GM18867 (cell line): Measurements from ENCODE around the gene COL26A1.

ENCODE experiments used
- ATAC-seq: cut with Tn5 transposase; IDR thresholded peaks from one replicate; pipeline ENCODE4 v1.9.1; 2021; ENCODE audit warnings: mild to moderate bottlenecking, moderate library complexity; ENCODE audit not compliant: unreplicated experiment

COL26A1 gene

GRCh38 chr7:101563198-101563901 is 200.7 kb downstream of the COL26A1 start:
- ATAC-seq, result no peak

DNA sequence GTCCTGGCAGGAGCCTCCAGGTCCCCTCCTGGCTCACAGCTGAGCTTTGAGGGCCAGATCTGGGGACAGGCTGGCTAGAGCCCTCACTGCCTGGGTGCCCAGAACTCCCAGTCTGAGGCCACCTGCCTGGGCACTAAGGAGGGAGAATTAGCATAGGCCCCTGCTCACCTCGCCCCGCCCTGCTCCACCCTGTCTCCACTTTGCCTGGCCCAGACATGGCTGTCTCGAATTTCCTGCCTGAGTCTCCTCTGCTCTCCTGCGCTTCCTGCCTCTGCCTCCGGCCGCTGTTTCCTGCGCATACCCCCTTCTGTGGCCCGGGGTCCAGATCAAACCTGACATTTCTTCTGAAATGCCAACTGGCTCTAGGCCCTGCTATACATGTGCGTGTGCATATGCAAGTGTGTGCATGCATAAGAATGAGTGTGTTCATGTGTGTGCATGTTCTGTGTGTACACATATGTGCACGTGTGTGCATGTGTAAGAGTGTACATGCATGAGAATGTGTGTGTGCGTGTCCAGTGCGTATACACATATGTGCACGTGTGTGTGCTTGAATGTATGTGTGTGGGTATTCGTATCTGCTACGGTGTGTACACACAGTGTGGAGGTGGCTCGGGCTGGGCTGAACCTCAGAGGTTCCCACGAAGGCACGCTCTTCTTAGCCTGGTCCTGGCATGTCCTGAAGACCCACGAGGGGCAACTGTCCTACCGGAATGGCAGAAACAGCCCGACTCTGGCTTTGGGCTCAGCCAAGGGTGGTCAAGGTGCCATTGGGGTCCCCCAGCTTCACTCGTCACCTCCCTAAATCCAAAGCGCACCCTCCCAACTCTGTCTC is 201.5 kb downstream of the COL26A1 start:
- ATAC-seq, result no peak

DNA sequence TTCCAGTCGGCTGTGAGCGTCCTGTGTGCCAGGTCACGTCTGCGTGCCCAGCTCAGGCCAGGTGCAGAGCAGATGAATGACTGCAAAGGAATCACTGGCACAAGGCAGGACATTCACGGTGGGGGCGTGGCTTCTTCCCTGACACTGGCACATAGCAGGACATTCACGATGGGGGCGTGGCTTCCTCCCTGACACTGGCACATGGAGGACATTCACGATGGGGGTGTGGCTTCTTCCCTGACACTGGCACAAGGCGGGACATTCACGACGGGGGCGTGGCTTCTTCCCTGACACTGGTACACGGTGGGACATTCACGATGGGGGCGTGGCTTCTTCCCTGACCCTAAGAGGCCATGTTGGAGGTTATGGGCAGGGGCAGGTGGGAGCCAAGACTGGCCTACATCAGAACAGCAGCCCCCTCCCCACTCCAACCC is 202.1 kb downstream of the COL26A1 start:
- ATAC-seq, result no peak

GRCh38 chr7:101565601-101566209 is 203.0 kb downstream of the COL26A1 start:
- ATAC-seq, result no peak

DNA sequence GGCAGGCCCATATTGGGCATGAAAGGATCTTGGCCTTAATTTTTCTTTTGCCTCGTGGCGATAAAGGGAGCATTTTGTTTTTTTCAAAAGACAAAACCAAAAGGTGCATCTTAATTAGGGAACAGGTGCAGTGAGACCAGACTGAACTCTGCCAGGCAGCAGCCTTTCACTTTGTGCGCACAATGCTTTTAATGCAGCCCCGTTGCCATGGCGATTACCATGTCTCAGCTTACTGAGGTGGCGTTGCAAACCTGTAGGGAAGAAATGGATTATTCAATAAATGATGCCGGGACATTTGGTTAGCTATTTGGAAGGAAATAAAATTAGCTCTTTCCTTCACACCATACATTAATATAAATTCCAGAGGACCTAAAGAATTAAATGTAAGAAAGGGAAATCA is 204.6 kb downstream of the COL26A1 start:
- no peak for ATAC-seq

DNA sequence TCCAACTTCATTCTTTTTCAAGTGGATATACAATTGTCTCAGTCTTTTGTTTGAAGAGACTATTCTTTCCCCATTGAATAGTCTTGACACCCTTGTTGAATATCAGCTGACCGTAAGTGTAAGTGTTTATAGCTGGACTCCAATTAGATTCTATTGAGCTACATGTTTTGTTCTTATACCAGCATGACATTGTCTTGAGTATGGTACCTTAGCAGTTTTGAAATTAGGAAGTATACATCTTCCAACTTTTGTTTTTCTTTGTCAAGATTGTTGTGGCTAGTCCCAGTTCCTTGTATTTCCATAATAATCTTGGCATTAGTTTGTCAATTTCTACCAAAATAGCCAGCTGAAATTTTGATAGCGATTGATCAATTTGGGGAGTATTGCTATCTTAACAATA is 209.5 kb downstream of the COL26A1 start:
- ATAC-seq, result no peak

- no peak for ATAC-seq
These were observed 212.5 kb downstream of the COL26A1 start for GRCh38 chr7:101575168-101575567.

DNA sequence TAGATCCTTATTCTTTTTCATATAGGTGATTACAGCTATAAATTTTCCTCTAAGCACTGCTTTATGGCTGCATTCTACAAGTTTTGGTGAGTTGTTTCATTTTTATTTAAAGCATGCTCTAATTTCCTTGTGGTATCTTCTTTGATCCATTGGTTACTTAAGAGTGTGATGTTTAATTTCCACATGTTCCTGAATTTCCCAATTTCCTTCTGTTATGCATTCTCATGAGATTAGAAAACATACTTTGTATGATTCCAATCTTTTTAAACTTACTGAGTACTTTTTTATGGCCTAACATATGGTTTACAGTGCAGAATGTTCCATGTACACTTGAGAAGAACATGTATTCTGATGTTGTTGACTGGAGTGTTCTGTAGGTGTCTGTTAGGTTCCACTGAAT is 213.0 kb downstream of the COL26A1 start:
- ATAC-seq, result no peak

GRCh38 chr7:101576998-101577397 is 214.3 kb downstream of the COL26A1 start:
- no peak for ATAC-seq

DNA sequence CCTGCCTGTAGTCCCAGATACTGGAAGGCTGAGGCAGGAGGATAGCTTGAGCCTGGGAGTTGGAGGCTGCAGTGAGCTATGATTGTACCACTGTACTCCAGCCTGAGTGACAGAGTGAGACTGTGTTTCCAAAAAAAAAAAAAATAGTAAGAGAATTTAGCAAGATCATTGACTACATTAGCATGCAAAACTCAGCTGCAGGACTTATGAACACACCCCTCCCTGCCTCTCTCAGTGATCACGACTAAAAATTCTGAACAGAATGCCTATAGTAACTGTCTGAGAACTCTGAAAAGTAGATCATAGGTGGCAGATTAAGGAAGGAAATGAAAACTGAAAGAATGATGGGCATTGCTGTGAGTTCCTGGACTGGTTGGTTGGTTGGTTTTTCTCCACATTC is 215.9 kb downstream of the COL26A1 start:
- ATAC-seq, result no peak

- ATAC-seq, result no peak
These were observed 217.9 kb downstream of the COL26A1 start for GRCh38 chr7:101580596-101580995.

- no peak for ATAC-seq
These were observed 219.2 kb downstream of the COL26A1 start for GRCh38 chr7:101581891-101582290.

DNA sequence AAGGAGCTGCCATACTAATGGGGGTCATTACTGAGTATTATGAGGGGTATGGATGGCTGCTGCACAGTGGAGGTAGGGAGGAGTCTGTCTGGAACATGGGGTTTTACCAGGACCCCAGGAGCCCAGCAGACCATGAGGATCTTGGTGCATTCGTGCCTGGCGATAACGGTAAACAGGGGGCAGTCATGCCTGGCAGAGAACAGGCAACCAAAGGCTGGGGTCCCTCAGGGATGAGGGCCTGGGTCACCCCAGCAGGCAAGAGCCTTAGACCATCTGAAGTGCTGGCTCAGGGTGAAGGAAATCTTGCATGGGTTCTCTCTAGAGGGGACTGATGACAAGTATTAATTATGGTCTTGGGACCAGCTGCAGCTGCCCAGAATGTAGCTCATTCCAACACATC is 220.3 kb downstream of the COL26A1 start:
- ATAC-seq, result no peak

- no peak for ATAC-seq
These were observed 223.6 kb downstream of the COL26A1 start for GRCh38 chr7:101586078-101586905.

DNA sequence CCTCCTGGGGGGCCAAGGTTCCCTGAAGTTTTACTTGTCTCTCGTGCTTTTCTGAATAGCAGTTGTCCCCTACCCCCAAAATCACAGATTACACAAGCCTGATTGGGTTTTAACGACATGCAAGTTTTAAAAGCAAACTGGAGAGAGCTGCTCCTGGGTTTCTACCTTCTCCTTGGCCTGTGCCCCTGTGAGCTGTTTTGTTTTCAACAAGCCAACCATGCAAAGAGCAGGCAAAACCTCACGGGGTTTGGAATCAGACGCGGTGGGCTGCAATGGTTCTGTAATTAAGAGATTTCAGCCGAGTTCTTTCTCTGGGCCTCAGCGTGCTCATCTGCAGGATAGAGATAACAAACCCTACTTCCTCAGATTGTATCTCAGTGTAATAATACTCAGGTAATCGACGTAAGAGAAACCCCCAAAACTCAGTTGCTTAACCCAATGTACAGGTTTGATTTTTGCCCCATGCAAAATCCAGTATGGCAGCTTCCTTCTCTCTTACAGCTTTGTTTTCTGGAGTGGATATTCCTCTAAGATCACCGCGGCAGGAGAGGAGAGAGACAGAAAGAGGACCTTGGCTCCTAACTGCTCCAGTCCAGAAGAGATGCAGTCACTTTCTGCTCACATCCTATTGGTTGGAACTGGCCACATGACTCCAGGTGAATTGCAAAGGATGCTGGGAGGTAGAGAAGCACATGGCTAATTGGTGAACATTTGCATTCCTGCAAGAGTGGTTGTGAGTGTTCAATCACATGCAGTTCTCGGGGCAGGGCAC is 224.4 kb downstream of the COL26A1 start:
- ATAC-seq, result no peak

GRCh38 chr7:101588131-101588935 is 225.7 kb downstream of the COL26A1 start:
- ATAC-seq, result no peak

DNA sequence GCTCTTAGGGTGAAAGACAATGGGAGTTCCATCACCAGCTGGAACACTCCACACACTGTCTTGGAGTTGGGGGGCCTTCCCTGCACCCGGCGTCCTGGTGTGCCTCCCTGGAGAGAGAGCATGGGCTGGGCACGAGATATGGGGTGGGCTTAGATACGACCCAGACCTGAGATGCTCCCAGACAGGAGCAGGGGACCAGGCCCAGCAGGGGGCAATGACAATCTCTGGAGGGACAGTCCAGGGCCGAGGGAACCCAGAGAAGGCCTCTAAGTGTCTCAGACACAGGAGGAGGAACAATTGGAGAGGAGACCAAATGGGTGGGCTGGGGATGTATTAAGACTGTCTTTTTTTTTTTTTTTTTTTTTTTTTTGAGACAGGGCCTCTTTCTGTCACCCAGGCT is 226.4 kb downstream of the COL26A1 start:
- no peak for ATAC-seq

DNA sequence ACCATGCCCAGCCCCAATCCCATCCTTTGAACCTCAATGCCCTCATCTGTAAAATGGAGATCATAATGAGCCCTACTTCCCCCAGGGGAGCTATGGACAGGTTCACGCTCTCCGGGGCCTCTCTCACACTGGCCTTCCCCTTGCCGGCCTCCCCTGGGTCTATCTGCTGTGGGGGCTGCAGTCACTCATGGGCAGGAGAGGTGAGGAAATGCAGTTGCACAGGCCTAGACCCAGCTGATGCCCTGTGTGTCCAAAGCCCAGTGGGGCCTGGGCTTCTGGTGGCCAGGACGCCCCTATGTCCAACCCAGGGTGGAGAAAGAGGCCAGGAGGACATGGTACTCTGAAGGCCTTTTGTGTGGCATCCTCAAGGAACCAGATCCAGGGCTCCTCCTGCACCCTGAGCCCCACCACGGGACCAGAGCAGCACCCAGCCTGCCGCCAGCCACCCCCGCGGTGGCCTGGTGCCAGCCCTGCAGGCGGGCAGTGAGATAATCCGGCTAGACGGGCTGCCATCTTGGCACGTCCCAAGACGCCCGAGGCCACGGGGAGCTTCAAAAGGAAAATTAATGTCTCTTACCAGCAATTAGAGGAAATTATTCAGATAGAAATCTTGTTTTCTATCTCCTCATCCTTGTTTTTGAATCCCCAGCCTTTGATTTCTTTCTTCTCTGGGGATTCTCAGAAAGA is 227.4 kb downstream of the COL26A1 start:
- no peak for ATAC-seq
